Body of pancreas (tissue), 4 donors: ENCODE measurements around the gene PEX6. TPM values are rescaled to one million over a fixed set of nuclear protein-coding genes. Genes with fewer than 3 reads are reported as not detected.

Experiments used
- ATAC-seq: fragments of 150-250 bp; one replicate; pipeline ENCODE4 v1.9.1; 2016
- DNase-seq, 4 donors: peaks; one replicate each; pipeline ENCODE4 v3.0.0-alpha.2; 2019
- H3K27ac ChIP-seq, 4 donors: fragments of 200-600 bp; sonication (generic); 1 replicate in 3 of 4; 2 replicates in 1 of 4; pipeline versions ENCODE4 v1.5.1 to v1.6.1; 2016 to 2019; ENCODE audit warnings: mild to moderate bottlenecking in 1 of 4, mixed read lengths in 1 of 4, moderate library complexity in 1 of 4
- H3K27me3 ChIP-seq, 2 donors: fragments of 200-600 bp; sonication (generic); one replicate each; pipeline ENCODE4 v1.6.0; 2016; ENCODE audit warnings: mild to moderate bottlenecking in 1 of 2
- H3K36me3 ChIP-seq, 2 donors: fragments of 200-600 bp; sonication (generic); replicated peaks in 1 of 2; 2 replicates each; pipeline ENCODE4 v1.5.1; 2016; ENCODE audit warnings: low read depth in 2 of 2; ENCODE audit not compliant: insufficient read depth in 1 of 2
- H3K4me1 ChIP-seq: fragments of 200-600 bp; sonication (generic); one replicate; pipeline ENCODE4 v1.6.0; 2016
- H3K4me3 ChIP-seq, 2 donors: fragments of 200-600 bp; sonication (generic); 1 replicate in 1 of 2; 2 replicates in 1 of 2; pipeline ENCODE4 v1.5.1; 2016 to 2019
- H3K9me3 ChIP-seq, 3 donors: fragments of 200-600 bp; sonication (generic); 1 replicate in 2 of 3; 2 replicates in 1 of 3; pipeline ENCODE4 v1.5.1; 2016
- POLR2A ChIP-seq, 3 donors: fragments of 450-650 bp; IDR thresholded peaks; one replicate each; pipeline ENCODE4 v1.6.1; 2016; ENCODE audit warnings: antibody characterized with exemption in 3 of 3, mild to moderate bottlenecking in 2 of 3
- WGBS, 2 donors: methylation state at CpG; one replicate each; pipeline ENCODE4 v1.1.5; 2017; 5-methylcytosine and 5-hydroxymethylcytosine counted together
- intact Hi-C: fragments of 100-400 bp; cut with DNase I; formaldehyde crosslinking; loops from one replicate; pipeline ENCODE4 v1.15.1; 2023
- total RNA-seq, 2 donors: library from RNA; depleted of rRNA; stranded (reverse); fragments of >200 nt; gene quantifications; one replicate each; pipeline ENCODE4 v1.1.0, GENCODE V29; 2016
- TF ChIP-seq, protein P1 (sequence below), 7 experiments: fragments of 450-650 bp in 4 of 7; fragments of 200-600 bp in 3 of 7; sonication (generic) in 3 of 7; IDR thresholded peaks; one replicate each; pipeline ENCODE4 v1.5.1; 2016 to 2019; ENCODE audit warnings: antibody characterized with exemption in 7 of 7

PEX6 gene, protein sequence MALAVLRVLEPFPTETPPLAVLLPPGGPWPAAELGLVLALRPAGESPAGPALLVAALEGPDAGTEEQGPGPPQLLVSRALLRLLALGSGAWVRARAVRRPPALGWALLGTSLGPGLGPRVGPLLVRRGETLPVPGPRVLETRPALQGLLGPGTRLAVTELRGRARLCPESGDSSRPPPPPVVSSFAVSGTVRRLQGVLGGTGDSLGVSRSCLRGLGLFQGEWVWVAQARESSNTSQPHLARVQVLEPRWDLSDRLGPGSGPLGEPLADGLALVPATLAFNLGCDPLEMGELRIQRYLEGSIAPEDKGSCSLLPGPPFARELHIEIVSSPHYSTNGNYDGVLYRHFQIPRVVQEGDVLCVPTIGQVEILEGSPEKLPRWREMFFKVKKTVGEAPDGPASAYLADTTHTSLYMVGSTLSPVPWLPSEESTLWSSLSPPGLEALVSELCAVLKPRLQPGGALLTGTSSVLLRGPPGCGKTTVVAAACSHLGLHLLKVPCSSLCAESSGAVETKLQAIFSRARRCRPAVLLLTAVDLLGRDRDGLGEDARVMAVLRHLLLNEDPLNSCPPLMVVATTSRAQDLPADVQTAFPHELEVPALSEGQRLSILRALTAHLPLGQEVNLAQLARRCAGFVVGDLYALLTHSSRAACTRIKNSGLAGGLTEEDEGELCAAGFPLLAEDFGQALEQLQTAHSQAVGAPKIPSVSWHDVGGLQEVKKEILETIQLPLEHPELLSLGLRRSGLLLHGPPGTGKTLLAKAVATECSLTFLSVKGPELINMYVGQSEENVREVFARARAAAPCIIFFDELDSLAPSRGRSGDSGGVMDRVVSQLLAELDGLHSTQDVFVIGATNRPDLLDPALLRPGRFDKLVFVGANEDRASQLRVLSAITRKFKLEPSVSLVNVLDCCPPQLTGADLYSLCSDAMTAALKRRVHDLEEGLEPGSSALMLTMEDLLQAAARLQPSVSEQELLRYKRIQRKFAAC
- 10 to 100 TPM; 18.1 to 26.2 TPM for total RNA-seq

DNA sequence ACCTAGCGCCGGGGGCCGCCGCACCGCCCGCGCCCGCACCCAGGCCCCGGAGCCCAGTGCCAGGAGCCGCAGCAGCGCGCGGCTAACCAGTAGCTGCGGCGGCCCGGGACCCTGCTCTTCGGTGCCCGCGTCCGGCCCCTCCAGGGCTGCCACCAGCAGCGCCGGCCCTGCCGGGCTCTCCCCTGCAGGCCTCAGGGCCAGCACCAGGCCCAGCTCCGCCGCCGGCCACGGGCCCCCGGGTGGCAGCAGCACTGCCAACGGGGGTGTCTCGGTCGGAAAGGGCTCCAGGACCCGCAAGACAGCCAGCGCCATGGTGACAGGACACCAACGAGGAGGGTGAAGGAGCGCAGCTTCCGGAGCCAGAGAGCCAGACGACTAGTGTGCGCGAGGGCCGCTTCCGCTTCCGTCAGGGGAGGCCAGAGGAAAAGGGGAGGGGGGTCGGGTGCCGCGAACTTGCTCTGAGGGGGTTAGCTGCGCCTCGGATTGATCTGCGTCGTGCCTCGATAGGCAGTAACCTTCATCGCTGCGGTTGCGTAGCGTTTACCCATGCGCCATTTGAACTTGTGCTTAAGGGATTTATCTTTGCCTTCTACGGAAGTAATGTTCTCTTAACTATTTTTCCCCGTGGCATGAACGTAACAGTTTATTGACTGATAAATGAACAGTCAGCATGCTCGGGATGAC lies at the start of gene PEX6:
PEX6 (minus strand) TSS at position 343 of the 684 bp plus-strand sequence; CDS start at position 312, 31 bp downstream.
- Histone ChIP-seq H3K36me3 (no peaks in the 10 kb centered on the region), H3K4me1 (peaks cover 36% of the 10 kb centered on the region), H3K27me3 (no peaks in the 10 kb centered on the region), H3K4me3 (peak within 1 kb of the TSS; percentile 58 to 73), H3K27ac (peak within 1 kb of the TSS; percentile 70 to 95 (median 84)), H3K9me3 (no peaks in the 10 kb centered on the region)
- WGBS, 2 donors: 0% methylated on average over 5 to 39 of the region's 59 CpGs
- TF ChIP-seq POLR2A (IDR thresholded peaks at IDR 0.05): peak; percentile 72 to 90 (median 82)
- TF ChIP-seq, protein P1, sequence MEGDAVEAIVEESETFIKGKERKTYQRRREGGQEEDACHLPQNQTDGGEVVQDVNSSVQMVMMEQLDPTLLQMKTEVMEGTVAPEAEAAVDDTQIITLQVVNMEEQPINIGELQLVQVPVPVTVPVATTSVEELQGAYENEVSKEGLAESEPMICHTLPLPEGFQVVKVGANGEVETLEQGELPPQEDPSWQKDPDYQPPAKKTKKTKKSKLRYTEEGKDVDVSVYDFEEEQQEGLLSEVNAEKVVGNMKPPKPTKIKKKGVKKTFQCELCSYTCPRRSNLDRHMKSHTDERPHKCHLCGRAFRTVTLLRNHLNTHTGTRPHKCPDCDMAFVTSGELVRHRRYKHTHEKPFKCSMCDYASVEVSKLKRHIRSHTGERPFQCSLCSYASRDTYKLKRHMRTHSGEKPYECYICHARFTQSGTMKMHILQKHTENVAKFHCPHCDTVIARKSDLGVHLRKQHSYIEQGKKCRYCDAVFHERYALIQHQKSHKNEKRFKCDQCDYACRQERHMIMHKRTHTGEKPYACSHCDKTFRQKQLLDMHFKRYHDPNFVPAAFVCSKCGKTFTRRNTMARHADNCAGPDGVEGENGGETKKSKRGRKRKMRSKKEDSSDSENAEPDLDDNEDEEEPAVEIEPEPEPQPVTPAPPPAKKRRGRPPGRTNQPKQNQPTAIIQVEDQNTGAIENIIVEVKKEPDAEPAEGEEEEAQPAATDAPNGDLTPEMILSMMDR (IDR thresholded peaks at IDR 0.05): no peak
- DNase-seq (peak; percentile 85 to 90 (median 87)), ATAC-seq (peak; percentile 93)
- intact Hi-C loops: no loop called here

DNA sequence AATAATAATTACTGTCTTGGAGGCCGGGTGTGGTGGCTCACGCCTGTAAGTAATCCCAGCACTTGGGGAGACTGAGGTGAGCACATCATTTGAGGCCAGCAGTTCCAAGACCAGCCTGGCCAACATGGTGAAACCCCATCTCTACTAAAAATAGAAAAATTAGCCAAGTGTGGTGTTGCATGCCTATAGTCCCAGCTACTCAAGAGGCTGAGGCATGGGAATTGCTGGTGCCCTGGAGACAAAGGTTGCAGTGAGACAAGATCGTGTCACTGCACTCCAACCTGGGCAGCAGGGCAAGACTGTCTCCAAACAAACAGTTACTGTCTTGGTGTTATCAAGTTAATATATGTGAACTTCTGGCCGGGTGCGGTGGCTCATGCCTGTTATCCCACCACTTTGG lies 47.4 kb upstream of the PEX6 start:
- Histone ChIP-seq H3K9me3 (no peaks in the 10 kb centered on the region), H3K27ac (no peak overlapping the region), H3K27me3 (no peaks in the 10 kb centered on the region), H3K36me3 (peaks cover 13 to 28% of the 10 kb centered on the region in 2 donors), H3K4me3 (no peak overlapping the region), H3K4me1 (peaks cover 24% of the 10 kb centered on the region)
- intact Hi-C loops: no loop called here
- DNase-seq (no peak), ATAC-seq (no peak)
- TF ChIP-seq, protein P1 (IDR thresholded peaks at IDR 0.05): no peak
- no peak for TF ChIP-seq POLR2A (IDR thresholded peaks at IDR 0.05)
- WGBS, 2 donors: 90% methylated on average over 5 of the region's 5 CpGs

DNA sequence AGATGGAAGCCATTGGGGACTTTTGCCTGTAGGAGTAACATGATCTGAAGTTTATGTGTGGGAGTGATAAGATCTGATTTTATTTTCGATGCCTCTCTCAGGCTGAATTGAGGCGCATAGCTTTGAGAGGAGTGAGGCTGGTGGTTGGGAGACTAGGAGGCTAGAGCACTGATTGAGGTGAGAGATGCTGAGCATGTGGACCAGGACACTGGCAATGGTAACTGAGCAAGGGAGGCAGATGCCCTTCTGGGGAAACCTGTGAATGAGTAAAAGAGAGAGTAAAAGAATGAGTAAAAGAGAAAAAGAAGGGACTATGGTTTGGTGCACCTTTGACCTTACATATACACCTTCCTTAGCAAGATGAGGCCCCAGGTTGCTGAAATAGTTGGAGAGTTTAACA lies 45.5 kb upstream of the PEX6 start:
- H3K4me3 ChIP-seq: no peak overlapping the region
- WGBS, 2 donors: 73 to 83% methylated on average over 2 of the region's 2 CpGs
- no peaks in the 10 kb centered on the region for H3K9me3 ChIP-seq
- peaks cover 35% of the 10 kb centered on the region for H3K4me1 ChIP-seq
- peaks cover 13 to 23% of the 10 kb centered on the region in 2 donors for H3K36me3 ChIP-seq
- DNase-seq (no peak), ATAC-seq (no peak)
- H3K27me3 ChIP-seq: no peaks in the 10 kb centered on the region
- intact Hi-C loops: no loop called here
- TF ChIP-seq, protein P1 (IDR thresholded peaks at IDR 0.05): no peak
- TF ChIP-seq POLR2A (IDR thresholded peaks at IDR 0.05): no peak
- no peak overlapping the region for H3K27ac ChIP-seq

DNA sequence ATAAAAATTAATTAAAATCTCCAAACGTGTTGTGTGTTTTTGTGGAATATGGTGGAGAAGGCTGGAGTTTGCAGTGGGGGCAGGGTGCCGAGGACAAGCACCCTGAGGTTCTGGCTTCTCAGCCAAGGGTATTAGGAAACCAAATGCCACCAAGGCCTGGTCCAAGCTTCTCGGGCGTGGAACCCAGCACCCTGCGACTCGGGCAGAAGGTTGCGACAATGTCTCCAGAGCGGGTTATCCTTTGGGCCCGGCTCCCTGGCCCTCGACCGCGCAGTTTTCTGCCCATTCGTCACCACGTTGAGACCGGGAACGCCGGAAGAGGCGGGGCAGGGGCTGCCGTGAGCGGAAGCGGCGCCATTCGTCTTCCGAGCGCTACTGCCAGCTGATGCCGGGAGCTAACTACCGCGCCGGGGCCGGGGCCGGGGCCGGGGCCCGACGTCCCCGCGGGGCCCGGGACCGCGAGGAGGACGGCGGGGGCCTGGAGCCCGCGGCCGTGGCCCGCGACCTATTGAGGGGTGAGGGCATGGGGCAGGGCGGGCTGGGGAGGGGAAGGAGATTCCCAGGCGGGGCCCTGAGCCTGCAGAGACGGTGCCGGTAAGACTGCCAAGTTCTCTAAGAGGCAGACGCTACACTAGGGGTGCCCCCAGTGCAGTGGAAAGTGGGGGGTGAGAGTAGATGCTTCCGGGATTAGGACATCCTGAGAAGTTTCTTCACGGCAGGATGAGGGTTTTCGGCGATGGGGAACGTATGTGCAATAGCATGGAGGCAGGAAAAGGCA lies 42.5 kb upstream of the PEX6 start, which contains the start of gene RRP36:
RRP36 (plus strand) TSS at position 354 of the 778 bp plus-strand sequence; CDS start at position 386, 32 bp downstream.
- Histone ChIP-seq H3K27me3 (no peaks in the 10 kb centered on the region), H3K4me3 (peak within 1 kb of the TSS; percentile 75 to 86), H3K4me1 (peaks cover 46% of the 10 kb centered on the region), H3K36me3 (peaks cover 0 to 9% of the 10 kb centered on the region in 2 donors), H3K9me3 (no peaks in the 10 kb centered on the region), H3K27ac (peak within 1 kb of the TSS; percentile 71 to 86 (median 80))
- ATAC-seq (peak; percentile 92), DNase-seq (peak; percentile 79 to 86 (median 80))
- peak; percentile 38 to 77 (median 69) for TF ChIP-seq POLR2A (IDR thresholded peaks at IDR 0.05)
- TF ChIP-seq, protein P1 (IDR thresholded peaks at IDR 0.05): no peak
- intact Hi-C loops: no loop called here
- 0 to 1% methylated on average over 14 to 52 of the region's 56 CpGs for WGBS, 2 donors
